CD4-positive, alpha-beta T cell (primary cell): Measurements from ENCODE around the gene POLA2. TPM values are rescaled to one million over a fixed set of nuclear protein-coding genes. Genes with fewer than 3 reads are reported as not detected.
A peak's percentile ranks its signal among the peaks of the same experiment; 100 is the strongest.

Source experiments
- ATAC-seq: fragments of 200-7000 bp; cut with Tn5 transposase; one replicate; pipeline ENCODE4 v1.10.0; 2022; ENCODE audit warnings: mild to moderate bottlenecking; ENCODE audit not compliant: poor library complexity
- CTCF ChIA-PET: fragments of 350-600 bp; sonication (Branson Sonifier 250); formaldehyde crosslinking; loops from one replicate; lab custom pipeline; 2021; ENCODE audit warnings: antibody characterized with exemption, inconsistent platforms; lab: Charles Lee
- POLR2A ChIA-PET: fragments of 350-600 bp; sonication (Branson Sonifier 250); formaldehyde crosslinking; loops from one replicate; lab custom pipeline; 2021; ENCODE audit warnings: antibody characterized with exemption, inconsistent platforms; lab: Charles Lee
- DNase-seq, 14 experiments: peaks; one replicate each; pipeline ENCODE4 v3.0.0-alpha.2; 2013 to 2020; ENCODE audit warnings: mixed read lengths in 2 of 14
- H3K27ac ChIP-seq, 2 donors: one replicate each; pipeline versions ENCODE4 v1.5.1 to v1.7.0; 2013; ENCODE audit warnings: low read length in 2 of 2, low read depth in 1 of 2, mild to moderate bottlenecking in 1 of 2
- H3K27me3 ChIP-seq, 2 experiments: 1 replicate in 1 of 2; 2 replicates in 1 of 2; pipeline versions ENCODE4 v1.6.1 to v1.7.0; 2013; ENCODE audit warnings: low read length in 2 of 2, control low read depth in 1 of 2, mild to moderate bottlenecking in 1 of 2, moderate library complexity in 1 of 2; ENCODE audit not compliant: insufficient read depth in 2 of 2, control insufficient read depth in 1 of 2
- H3K36me3 ChIP-seq: one replicate; pipeline ENCODE4 v1.6.1; 2013; ENCODE audit warnings: low read length, control low read depth; ENCODE audit not compliant: insufficient read depth
- H3K4me1 ChIP-seq: one replicate; pipeline ENCODE4 v1.6.1; 2013; ENCODE audit warnings: low read length, control low read depth; ENCODE audit not compliant: insufficient read depth
- H3K4me3 ChIP-seq: one replicate; pipeline ENCODE4 v1.5.1; 2013; ENCODE audit warnings: mild to moderate bottlenecking, low read length, moderate library complexity
- H3K9me3 ChIP-seq, 2 experiments: 1 replicate in 1 of 2; 2 replicates in 1 of 2; pipeline versions ENCODE4 v1.6.1 to v1.7.0; 2013; ENCODE audit warnings: low read length in 2 of 2, mild to moderate bottlenecking in 2 of 2, control low read depth in 1 of 2, moderate library complexity in 1 of 2; ENCODE audit not compliant: control insufficient read depth in 1 of 2, insufficient read depth in 1 of 2
- H3K27ac Mint-ChIP-seq: one replicate; pipeline ENCODE4 v1.8.0; 2020; ENCODE audit warnings: mixed read lengths
- H3K27me3 Mint-ChIP-seq: one replicate; pipeline ENCODE4 v1.8.0; 2021; ENCODE audit warnings: mixed read lengths
- H3K36me3 Mint-ChIP-seq: one replicate; pipeline ENCODE4 v1.8.0; 2021; ENCODE audit warnings: low read depth, mixed read lengths
- H3K4me1 Mint-ChIP-seq: one replicate; pipeline ENCODE4 v1.8.0; 2021; ENCODE audit warnings: low read depth, mixed read lengths
- H3K4me3 Mint-ChIP-seq: one replicate; pipeline ENCODE4 v1.8.0; 2020; ENCODE audit warnings: mild to moderate bottlenecking, mixed read lengths
- H3K9me3 Mint-ChIP-seq: one replicate; pipeline ENCODE4 v1.8.0; 2020; ENCODE audit warnings: mixed read lengths
- intact Hi-C, 2 experiments: fragments of 100-400 bp; cut with DNase I in 1 of 2; cut with micrococcal nuclease in 1 of 2; formaldehyde crosslinking; loops; one replicate each; pipeline versions ENCODE4 v1.15.1 to v1.9.0; 2023 to 2025; cut with DNase I, micrococcal nuclease
- total RNA-seq, 174 experiments: library from RNA in 2 of 174; stranded (reverse) in 2 of 174; gene quantifications; one replicate each; pipeline ENCODE4 v1.2.3 and lab custom pipeline; 2021 to 2026
- TF ChIP-seq, protein P1 (sequence below): fragments of 200-600 bp; IDR thresholded peaks from one replicate; pipeline ENCODE4 v1.8.0; 2022; ENCODE audit warnings: antibody characterized with exemption, mild to moderate bottlenecking

The POLA2 gene
- total RNA-seq, 2 experiments from 2014 or later = 9.6 to 10.6 TPM

DNA sequence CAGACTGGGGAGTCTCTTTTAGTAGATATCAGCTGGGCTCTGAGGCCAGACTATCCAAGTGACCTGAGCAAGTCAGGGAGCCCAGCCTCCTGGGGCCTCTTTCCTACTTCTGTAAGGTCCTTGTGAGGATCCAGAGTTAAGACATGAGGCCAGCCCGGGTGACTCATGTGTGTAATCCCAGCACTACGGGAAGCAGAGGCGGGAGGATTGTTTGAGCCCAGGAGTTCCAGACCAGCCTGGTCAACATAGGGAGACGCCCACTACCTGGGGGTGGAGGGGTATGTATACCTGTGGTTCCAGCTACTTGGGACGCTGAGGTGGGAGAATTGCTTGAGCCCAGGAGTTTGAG, 36.9 kb upstream of the POLA2 start:
- intact Hi-C loops = loop anchor here (1.0 to 10.0 kb wide), 3 partner anchors 90 to 290 kb away; partner anchors contain the start of gene DPF2 (in 1 of the 2)

GRCh38 chr11:65225279-65226102, 36.3 kb upstream of the POLA2 start:
- peak; percentile 92 for ATAC-seq
- H3K9me3 ChIP-seq = no peaks in the 10 kb centered on the region
- H3K36me3 Mint-ChIP-seq = no peaks in the 10 kb centered on the region
- H3K4me1 Mint-ChIP-seq = peaks cover 12% of the 10 kb centered on the region
- H3K4me3 Mint-ChIP-seq = peak overlapping the region; percentile 68
- H3K27me3 ChIP-seq = peaks cover 14 to 17% of the 10 kb centered on the region in 2 experiments
- TF ChIP-seq, protein P1, sequence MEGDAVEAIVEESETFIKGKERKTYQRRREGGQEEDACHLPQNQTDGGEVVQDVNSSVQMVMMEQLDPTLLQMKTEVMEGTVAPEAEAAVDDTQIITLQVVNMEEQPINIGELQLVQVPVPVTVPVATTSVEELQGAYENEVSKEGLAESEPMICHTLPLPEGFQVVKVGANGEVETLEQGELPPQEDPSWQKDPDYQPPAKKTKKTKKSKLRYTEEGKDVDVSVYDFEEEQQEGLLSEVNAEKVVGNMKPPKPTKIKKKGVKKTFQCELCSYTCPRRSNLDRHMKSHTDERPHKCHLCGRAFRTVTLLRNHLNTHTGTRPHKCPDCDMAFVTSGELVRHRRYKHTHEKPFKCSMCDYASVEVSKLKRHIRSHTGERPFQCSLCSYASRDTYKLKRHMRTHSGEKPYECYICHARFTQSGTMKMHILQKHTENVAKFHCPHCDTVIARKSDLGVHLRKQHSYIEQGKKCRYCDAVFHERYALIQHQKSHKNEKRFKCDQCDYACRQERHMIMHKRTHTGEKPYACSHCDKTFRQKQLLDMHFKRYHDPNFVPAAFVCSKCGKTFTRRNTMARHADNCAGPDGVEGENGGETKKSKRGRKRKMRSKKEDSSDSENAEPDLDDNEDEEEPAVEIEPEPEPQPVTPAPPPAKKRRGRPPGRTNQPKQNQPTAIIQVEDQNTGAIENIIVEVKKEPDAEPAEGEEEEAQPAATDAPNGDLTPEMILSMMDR = no peak
- H3K9me3 Mint-ChIP-seq = no peaks in the 10 kb centered on the region
- peak; percentile 42 to 80 (median 58) for DNase-seq
- intact Hi-C loops = loop anchor here (1.0 to 10.0 kb wide), 3 partner anchors 90 to 289 kb away; partner anchors contain the start of gene DPF2 (in 1 of the 2)
- H3K36me3 ChIP-seq = no peaks in the 10 kb centered on the region
- H3K27ac Mint-ChIP-seq = no peak overlapping the region
- H3K4me3 ChIP-seq = peak overlapping the region; percentile 49
- CTCF ChIA-PET = interaction anchor here (0.6 to 2.6 kb wide), 6 partner anchors 10 to 109 kb away, joined by 3 to 35 read pairs (median 4); partner anchors contain the start of genes CDC42EP2 and DPF2
- H3K4me1 ChIP-seq = peaks cover 14% of the 10 kb centered on the region
- H3K27me3 Mint-ChIP-seq = peaks cover 24% of the 10 kb centered on the region
- POLR2A ChIA-PET = interaction anchor here (0.9 to 2.0 kb wide), 4 partner anchors 36 to 104 kb away, joined by 3 to 14 read pairs (median 7); partner anchors contain the start of genes CDC42EP2, FAU, MRPL49 and POLA2
- H3K27ac ChIP-seq = no peak overlapping the region

More for the DNA sequence above, 36.9 kb upstream of the POLA2 start:
- Histone ChIP-seq H3K4me3 (no peak overlapping the region), H3K36me3 (no peaks in the 10 kb centered on the region), H3K27me3 (peaks cover 14 to 17% of the 10 kb centered on the region in 2 experiments), H3K4me1 (peaks cover 15% of the 10 kb centered on the region), H3K9me3 (no peaks in the 10 kb centered on the region), H3K27ac (no peak overlapping the region)
- ATAC-seq (no peak), DNase-seq (no peak)
- peaks cover 24% of the 10 kb centered on the region for H3K27me3 Mint-ChIP-seq
- H3K36me3 Mint-ChIP-seq = no peaks in the 10 kb centered on the region
- no peaks in the 10 kb centered on the region for H3K9me3 Mint-ChIP-seq
- no peak overlapping the region for H3K4me3 Mint-ChIP-seq
- peaks cover 12% of the 10 kb centered on the region for H3K4me1 Mint-ChIP-seq
- CTCF ChIA-PET = interaction anchor here (0.6 to 2.6 kb wide), 5 partner anchors 10 to 109 kb away, joined by 3 to 35 read pairs (median 4); partner anchors contain the start of genes CDC42EP2 and DPF2
- TF ChIP-seq, protein P1 = no peak
- POLR2A ChIA-PET = interaction anchor here (1.4 to 2.0 kb wide), 3 partner anchors 37 to 105 kb away, joined by 3 to 14 read pairs (median 11); partner anchors contain the start of genes CDC42EP2 and POLA2
- H3K27ac Mint-ChIP-seq = no peak overlapping the region

GRCh38 chr11:65226103-65226442, 35.7 kb upstream of the POLA2 start:
- no peak for DNase-seq
- Histone ChIP-seq H3K27me3 (peaks cover 14 to 17% of the 10 kb centered on the region in 2 experiments), H3K4me3 (peak overlapping the region; percentile 49), H3K27ac (no peak overlapping the region), H3K4me1 (peaks cover 14% of the 10 kb centered on the region), H3K9me3 (no peaks in the 10 kb centered on the region), H3K36me3 (no peaks in the 10 kb centered on the region)
- ChIA-PET CTCF (interaction anchor here (1.1 to 2.6 kb wide), 4 partner anchors 11 to 109 kb away, joined by 3 to 35 read pairs (median 9); partner anchors contain the start of gene CDC42EP2), POLR2A (interaction anchor here (0.9 to 2.0 kb wide), 5 partner anchors 36 to 104 kb away, joined by 3 to 14 read pairs (median 3); partner anchors contain the start of genes CDC42EP2, FAU, MRPL49 and POLA2)
- H3K27me3 Mint-ChIP-seq = peaks cover 24% of the 10 kb centered on the region
- H3K27ac Mint-ChIP-seq = no peak overlapping the region
- ATAC-seq = no peak
- no peaks in the 10 kb centered on the region for H3K9me3 Mint-ChIP-seq
- peaks cover 12% of the 10 kb centered on the region for H3K4me1 Mint-ChIP-seq
- no peaks in the 10 kb centered on the region for H3K36me3 Mint-ChIP-seq
- peak overlapping the region; percentile 68 for H3K4me3 Mint-ChIP-seq
- intact Hi-C loops = loop anchor here in 1 of 2 experiments (5.0 to 10.0 kb wide), 2 partner anchors 106 to 289 kb away; partner anchors contain the start of gene DPF2
- TF ChIP-seq, protein P1 = no peak
